ENCODE measurements around the gene RFTN1.

Gene RFTN1

GRCh38 chr3:16297997-16298885 lies 215.3 kb downstream of the RFTN1 start:
- DNase-seq, result no peak

GRCh38 chr3:16295298-16295890 lies 218.1 kb downstream of the RFTN1 start:
- no peak for DNase-seq

- no peak for DNase-seq
Observed at GRCh38 chr3:16294844-16295243, 218.7 kb downstream of the RFTN1 start.

DNA sequence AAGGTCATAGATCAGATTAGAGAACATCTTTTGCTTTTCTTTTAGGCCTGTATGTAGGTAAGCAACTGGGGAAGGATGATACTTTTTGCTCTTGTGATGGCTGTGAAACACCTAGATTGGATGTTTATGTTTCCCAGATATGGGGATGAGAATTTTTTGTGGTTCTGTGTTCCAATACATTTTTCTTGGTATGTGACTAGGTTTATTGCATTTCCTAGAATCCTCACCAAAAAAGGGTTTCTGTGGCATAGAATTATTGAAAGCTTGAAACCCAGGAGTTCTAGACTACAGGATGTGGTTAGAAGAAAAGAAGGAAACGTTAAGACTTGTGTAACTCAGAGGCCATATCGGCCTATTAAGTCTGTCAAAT lies 222.7 kb downstream of the RFTN1 start:
- no peak for DNase-seq

GRCh38 chr3:16290007-16290826 lies 223.3 kb downstream of the RFTN1 start:
- DNase-seq, result peak; percentile 22

GRCh38 chr3:16289144-16289889 lies 224.2 kb downstream of the RFTN1 start:
- no peak for DNase-seq

GRCh38 chr3:16288664-16289063 lies 224.8 kb downstream of the RFTN1 start:
- no peak for DNase-seq

DNA sequence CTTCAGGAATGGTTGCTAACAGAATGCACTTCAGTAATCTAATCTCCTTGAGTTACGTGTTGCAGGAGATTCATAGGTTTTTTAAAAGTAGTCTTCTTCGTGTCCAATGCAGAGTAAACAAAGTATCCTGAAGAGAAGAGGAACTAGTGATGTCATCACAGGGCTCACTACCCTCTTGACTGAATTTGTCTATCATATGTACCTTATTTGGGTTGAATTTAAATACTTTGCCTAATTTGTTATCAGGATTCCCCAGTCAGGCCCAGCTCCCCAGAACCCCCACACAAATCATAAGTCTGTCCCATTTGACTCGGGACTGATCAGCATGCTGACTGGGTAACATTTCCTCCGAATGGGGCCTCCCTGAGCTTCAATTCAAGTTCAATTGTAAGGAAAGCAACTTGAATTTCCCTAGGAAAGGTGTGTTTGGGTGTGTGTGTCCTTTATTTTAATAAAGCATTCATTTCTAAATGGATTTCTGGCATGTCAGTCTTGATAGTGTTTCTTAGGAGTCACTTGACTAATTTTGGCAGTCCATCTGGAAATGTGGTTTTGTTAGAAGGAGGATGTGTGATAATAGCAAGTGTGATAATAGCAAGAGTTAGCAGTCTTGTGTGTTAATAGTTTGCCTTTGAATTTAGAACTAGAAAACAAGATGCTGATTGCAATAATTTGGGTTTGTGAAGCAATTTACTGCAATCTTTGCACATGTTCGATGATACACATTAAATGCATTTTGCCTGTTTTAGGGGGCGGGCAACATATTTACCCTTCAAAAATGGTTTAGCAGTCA lies 226.6 kb downstream of the RFTN1 start:
- DNase-seq, result no peak

DNA sequence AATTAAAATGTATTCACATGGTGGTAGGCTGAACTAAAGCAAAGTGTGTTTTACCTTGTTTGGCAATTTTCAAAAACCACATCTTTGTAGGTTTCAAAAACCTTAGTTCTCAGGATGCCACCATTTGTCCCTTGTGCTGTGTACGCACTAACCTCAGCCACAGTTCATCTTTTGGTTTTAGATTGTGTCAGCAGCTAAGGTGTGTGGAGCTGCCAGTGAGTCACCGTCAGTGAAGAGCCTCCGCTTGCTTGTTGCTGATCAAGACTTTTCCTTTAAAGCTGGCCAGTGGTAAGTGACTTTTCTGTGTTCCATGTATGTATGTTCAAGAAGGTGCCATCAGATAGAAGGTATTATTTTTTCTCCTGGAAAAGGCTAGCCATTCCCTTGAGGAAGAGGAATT lies 227.3 kb downstream of the RFTN1 start:
- no peak for DNase-seq

- no peak for DNase-seq
Observed at GRCh38 chr3:16284633-16285032, 228.9 kb downstream of the RFTN1 start.

DNA sequence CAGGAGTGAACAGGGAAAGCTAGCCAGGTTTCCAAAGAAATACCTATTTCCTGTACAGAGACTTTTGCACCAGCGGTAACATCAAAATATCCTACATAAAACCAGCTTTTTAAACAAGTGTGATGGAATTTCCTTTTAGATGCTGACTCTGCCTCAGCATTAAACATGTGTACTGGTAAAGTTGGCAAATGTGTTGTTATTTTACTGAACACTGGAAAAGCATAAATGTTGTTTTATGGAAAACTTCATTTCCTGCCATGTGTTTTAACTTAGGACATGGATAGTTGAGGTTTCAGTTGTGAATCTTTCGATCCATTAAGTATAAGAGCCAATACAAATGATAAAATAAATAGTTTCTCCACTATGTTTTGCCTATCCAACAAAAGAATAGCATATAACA lies 232.8 kb downstream of the RFTN1 start:
- no peak for DNase-seq

GRCh38 chr3:16279010-16279801 lies 234.3 kb downstream of the RFTN1 start:
- DNase-seq, result no peak

- DNase-seq, result no peak
Observed at GRCh38 chr3:16277471-16277870, 236.0 kb downstream of the RFTN1 start.

DNA sequence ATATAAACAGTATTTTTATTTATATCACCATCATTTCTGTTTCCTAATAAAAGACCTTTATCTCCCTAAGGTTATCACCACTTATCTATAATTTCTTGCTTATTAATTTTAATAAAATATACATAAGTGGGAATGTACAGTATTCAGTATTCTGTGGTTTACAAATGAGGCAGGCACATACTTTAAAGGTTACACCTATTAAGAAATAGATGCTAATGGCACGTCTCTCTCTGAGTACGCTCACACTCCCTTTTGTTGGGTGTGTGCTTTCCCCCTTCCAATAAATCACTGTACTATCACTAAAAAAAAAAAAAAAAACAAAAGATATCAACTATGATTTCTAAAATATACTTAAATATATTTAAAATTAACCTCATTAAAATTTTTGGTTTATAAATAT lies 239.6 kb downstream of the RFTN1 start:
- DNase-seq, result no peak

- DNase-seq, result no peak
Observed at GRCh38 chr3:16272588-16272987, 240.9 kb downstream of the RFTN1 start.

GRCh38 chr3:16270855-16271254 lies 242.6 kb downstream of the RFTN1 start:
- no peak for DNase-seq

DNA sequence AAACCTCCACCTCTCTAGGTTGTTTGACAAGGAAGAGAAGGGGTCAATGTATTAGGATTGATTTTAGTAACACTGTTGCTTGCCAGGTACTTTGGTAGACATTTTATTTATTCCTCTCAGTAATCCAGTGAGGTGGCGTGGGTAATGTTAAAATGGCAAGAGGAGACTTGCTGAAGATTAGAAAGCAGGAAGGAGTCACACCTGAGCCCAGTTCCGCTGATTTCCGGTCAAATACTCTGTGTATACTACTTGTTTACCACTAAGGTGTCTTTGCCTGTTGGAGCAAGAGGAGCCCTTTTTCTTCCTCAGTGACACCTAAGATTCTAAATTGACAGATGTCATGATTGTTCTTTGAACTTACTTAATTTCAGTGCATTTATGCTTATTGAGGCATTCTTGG lies 246.8 kb downstream of the RFTN1 start:
- no peak for DNase-seq

Measured in NCI-H1694 (cell line).